HL-60 (cell line): Measurements from ENCODE around the gene ADH1C.

Experiments used
- GABPA ChIP-seq: IDR thresholded peaks from 2 replicates; pipeline ENCODE4 v1.6.1; 2012; ENCODE audit warnings: low read depth
- SPI1 ChIP-seq: IDR thresholded peaks from 2 replicates; pipeline ENCODE4 v1.6.1; 2012; ENCODE audit warnings: low read depth, mild to moderate bottlenecking, borderline replicate concordance
- TF ChIP-seq, protein P1 (sequence below): IDR thresholded peaks from one replicate; pipeline ENCODE4 v1.5.1; 2011; ENCODE audit warnings: low read length, control low read depth, inconsistent platforms; ENCODE audit not compliant: insufficient read depth

DNA sequence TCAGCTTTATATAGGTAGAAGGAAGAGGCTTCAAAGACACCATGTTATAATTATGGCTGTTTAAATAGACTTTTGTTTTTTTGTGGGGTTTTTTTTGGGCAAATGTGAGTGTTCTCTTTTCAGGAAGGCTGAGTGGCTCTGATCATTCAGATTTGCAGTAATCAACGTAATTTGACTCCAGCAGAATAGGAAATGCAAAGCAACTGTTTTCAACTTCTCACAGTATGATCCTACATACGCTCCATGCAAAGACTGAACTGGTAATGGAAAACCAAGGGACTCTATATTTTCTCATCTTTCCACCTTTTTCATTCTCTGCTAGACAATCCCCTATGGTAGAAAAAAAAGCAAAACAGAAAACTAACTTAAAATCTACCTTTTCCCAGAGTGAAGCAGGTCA, 42.2 kb downstream of the ADH1C start:
- TF ChIP-seq, protein P1, sequence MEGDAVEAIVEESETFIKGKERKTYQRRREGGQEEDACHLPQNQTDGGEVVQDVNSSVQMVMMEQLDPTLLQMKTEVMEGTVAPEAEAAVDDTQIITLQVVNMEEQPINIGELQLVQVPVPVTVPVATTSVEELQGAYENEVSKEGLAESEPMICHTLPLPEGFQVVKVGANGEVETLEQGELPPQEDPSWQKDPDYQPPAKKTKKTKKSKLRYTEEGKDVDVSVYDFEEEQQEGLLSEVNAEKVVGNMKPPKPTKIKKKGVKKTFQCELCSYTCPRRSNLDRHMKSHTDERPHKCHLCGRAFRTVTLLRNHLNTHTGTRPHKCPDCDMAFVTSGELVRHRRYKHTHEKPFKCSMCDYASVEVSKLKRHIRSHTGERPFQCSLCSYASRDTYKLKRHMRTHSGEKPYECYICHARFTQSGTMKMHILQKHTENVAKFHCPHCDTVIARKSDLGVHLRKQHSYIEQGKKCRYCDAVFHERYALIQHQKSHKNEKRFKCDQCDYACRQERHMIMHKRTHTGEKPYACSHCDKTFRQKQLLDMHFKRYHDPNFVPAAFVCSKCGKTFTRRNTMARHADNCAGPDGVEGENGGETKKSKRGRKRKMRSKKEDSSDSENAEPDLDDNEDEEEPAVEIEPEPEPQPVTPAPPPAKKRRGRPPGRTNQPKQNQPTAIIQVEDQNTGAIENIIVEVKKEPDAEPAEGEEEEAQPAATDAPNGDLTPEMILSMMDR: no peak
- TF ChIP-seq SPI1 (no peak), GABPA (no peak)
